ENCODE results near the gene EPO. TPM values are rescaled to one million over a fixed set of nuclear protein-coding genes. Genes with fewer than 3 reads are reported as not detected.
"Not testable (repeated sequence)": the region's sequence is repeated elsewhere in the genome, so short reads cannot be mapped to it uniquely, and the experiment has no call there.

EPO gene
- total RNA-seq, 4 donors from 2014 or later = not detected

GRCh38 chr7:100711369-100711768 lies 8.9 kb upstream of the EPO start:
- Histone ChIP-seq H3K36me3 (peaks cover 0 to 25% (median 0%) of the 10 kb centered on the region in 3 donors), H3K27me3 (no peaks in the 10 kb centered on the region), H3K9me3 (no peaks in the 10 kb centered on the region), H3K4me3 (no peak overlapping the region), H3K4me1 (peaks cover 10 to 18% (median 13%) of the 10 kb centered on the region in 3 donors), H3K27ac (no peak overlapping the region)
- WGBS, 2 donors = 73 to 86% methylated on average over 9 to 10 of the region's 11 CpGs
- no peak for DNase-seq
- no peak for TF ChIP-seq POLR2A (IDR thresholded peaks at IDR 0.05)
- TF ChIP-seq CTCF (IDR thresholded peaks at IDR 0.05) = no peak
- intact Hi-C loops (cut with DNase I) = no loop called here

GRCh38 chr7:100714725-100715124 lies 5.5 kb upstream of the EPO start:
- Histone ChIP-seq H3K27me3 (peaks cover 0 to 10% (median 0%) of the 10 kb centered on the region in 4 donors), H3K4me3 (no peak overlapping the region), H3K27ac (no peak overlapping the region), H3K4me1 (peaks cover 0 to 11% (median 0%) of the 10 kb centered on the region in 3 donors), H3K9me3 (no peaks in the 10 kb centered on the region), H3K36me3 (no peaks in the 10 kb centered on the region)
- no peak for DNase-seq
- WGBS, 2 donors = 62 to 70% methylated on average over 2 to 6 of the region's 8 CpGs
- no peak for TF ChIP-seq POLR2A (IDR thresholded peaks at IDR 0.05)
- no peak for TF ChIP-seq CTCF (IDR thresholded peaks at IDR 0.05)
- intact Hi-C loops (cut with DNase I) = no loop called here

GRCh38 chr7:100717073-100717472 lies 3.2 kb upstream of the EPO start:
- peaks cover 7 to 34% (median 12%) of the 10 kb centered on the region in 4 donors for H3K27me3 ChIP-seq
- H3K4me3 ChIP-seq; H3K27ac ChIP-seq; H3K36me3 ChIP-seq; H3K9me3 ChIP-seq; DNase-seq; intact Hi-C loops (cut with DNase I): not testable (repeated sequence)
- 86 to 94% methylated on average over 2 of the region's 2 CpGs for WGBS, 2 donors
- H3K4me1 ChIP-seq = peaks cover 9 to 27% (median 11%) of the 10 kb centered on the region in 3 donors

GRCh38 chr7:100719523-100720278 lies 567 bp upstream of the EPO start:
- 28 to 36% methylated on average over 4 to 5 of the region's 8 CpGs for WGBS, 2 donors
- Histone ChIP-seq H3K36me3 (no peaks in the 10 kb centered on the region), H3K27me3 (peaks cover 7 to 57% (median 12%) of the 10 kb centered on the region in 4 donors), H3K4me3 (no peak overlapping the region), H3K4me1 (peaks cover 9 to 27% (median 11%) of the 10 kb centered on the region in 3 donors), H3K27ac (no peak overlapping the region), H3K9me3 (no peaks in the 10 kb centered on the region)
- TF ChIP-seq POLR2A (IDR thresholded peaks at IDR 0.05) (no peak), CTCF (IDR thresholded peaks at IDR 0.05) (no peak)
- intact Hi-C loops (cut with DNase I) = no loop called here
- no peak for DNase-seq

- H3K4me3 ChIP-seq = peak overlapping the region in 2 of 4 donors; percentile 30 to 50
- no peak overlapping the region for H3K27ac ChIP-seq
- no peak for DNase-seq
- no peaks in the 10 kb centered on the region for H3K9me3 ChIP-seq
- intact Hi-C loops (cut with DNase I) = no loop called here
- TF ChIP-seq POLR2A (IDR thresholded peaks at IDR 0.05) = no peak
- TF ChIP-seq CTCF (IDR thresholded peaks at IDR 0.05) = no peak
- H3K36me3 ChIP-seq = no peaks in the 10 kb centered on the region
- peaks cover 11 to 37% (median 15%) of the 10 kb centered on the region in 3 donors for H3K4me1 ChIP-seq
- peaks cover 7 to 61% (median 12%) of the 10 kb centered on the region in 4 donors for H3K27me3 ChIP-seq
- 21 to 30% methylated on average over 4 to 7 of the region's 56 CpGs for WGBS, 2 donors
These were observed 620 bp downstream of the EPO start for GRCh38 chr7:100720671-100721504.

Data from esophagus squamous epithelium (tissue), 5 donors.